Stimulated activated CD8-positive, alpha-beta memory T cell treated with anti-CD3 and anti-CD28 coated beads, Interleukin-4, amount 100 ng/mL, for 4 hours (primary cell): ENCODE data around the gene SNX3.
"Not testable (repeated sequence)": the region's sequence is repeated elsewhere in the genome, so short reads cannot be mapped to it uniquely, and the experiment has no call there.

ENCODE experiments used
- DNase-seq, 2 donors: peaks; one replicate each; pipeline ENCODE4 v3.0.0-alpha.2; 2020; ENCODE audit warnings: low read depth in 2 of 2, low spot score in 1 of 2

The SNX3 gene

DNA sequence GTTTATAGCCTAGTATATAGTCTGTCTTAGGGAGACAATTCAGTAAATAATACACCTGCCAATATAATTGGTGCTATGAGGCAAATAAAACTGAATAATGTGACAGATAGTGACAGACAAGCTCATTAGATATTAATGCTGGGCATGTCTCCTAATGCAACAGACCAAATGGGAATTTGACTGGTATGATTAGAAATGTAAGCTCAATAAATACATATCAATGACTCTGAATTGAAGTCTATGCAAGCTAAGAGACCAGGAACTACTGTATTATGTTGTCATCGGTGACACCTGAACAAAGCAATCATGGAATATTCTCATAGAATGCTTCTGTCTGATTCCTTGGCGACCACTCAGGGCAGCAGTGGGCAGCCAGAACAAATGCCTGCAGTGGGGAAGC is 2.5 kb upstream of the SNX3 start:
- no peak for DNase-seq

- DNase-seq: no peak
Measured at GRCh38 chr6:108260126-108260808, 573 bp downstream of the SNX3 start.

DNA sequence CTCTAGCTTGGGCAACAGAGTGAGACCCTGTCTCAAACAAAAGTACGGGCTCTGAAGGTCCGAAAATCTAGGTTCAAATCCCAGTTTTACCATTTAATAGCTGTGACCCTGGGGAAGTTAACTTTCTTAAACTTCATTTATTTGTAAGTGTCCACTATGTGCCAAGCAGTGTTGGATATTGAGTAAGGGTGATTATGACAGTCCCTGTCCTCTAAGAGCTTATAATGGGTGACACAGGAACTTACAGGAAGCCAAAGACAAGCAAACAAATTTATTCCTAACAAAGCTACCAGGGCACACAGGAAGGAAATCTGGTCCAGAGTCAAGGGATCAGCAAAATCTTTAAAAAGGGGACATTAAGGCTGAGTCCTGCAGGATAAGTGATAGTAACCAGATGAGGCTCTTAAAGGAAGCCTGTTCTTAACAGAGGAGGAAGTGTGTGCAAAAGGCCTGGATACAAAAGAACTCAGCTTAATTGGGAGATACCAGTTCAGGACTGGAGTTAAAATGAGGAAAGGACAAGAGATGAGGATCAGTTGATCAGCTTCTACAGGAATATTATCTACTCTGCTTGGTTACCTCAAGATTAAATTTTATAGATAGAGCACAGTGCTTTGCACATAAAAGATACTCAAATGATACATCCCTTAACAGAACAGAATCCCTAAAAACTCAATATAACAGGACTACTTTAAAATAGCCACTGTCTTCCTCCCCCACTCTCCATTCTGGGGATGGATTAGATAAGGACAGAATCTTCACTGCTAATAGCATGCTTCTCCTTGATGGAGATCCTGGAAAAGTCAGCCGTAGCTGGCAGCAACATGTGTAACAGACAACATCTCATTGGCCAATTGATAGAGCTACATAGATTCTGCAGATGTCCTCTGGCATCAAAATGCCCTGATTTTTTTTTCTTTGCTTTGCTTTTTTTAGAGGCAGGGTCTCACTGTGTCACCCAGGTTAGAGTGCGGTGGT is 6.1 kb downstream of the SNX3 start:
- DNase-seq: no peak

GRCh38 chr6:108253241-108253640 is 7.6 kb downstream of the SNX3 start:
- no peak for DNase-seq

- DNase-seq: no peak
Measured at GRCh38 chr6:108252055-108252454, 8.8 kb downstream of the SNX3 start.

- no peak for DNase-seq
Measured at GRCh38 chr6:108251252-108251651, 9.6 kb downstream of the SNX3 start.

GRCh38 chr6:108250240-108250866 is 10.5 kb downstream of the SNX3 start:
- no peak for DNase-seq

GRCh38 chr6:108247965-108248536 is 12.8 kb downstream of the SNX3 start:
- DNase-seq: no peak

DNA sequence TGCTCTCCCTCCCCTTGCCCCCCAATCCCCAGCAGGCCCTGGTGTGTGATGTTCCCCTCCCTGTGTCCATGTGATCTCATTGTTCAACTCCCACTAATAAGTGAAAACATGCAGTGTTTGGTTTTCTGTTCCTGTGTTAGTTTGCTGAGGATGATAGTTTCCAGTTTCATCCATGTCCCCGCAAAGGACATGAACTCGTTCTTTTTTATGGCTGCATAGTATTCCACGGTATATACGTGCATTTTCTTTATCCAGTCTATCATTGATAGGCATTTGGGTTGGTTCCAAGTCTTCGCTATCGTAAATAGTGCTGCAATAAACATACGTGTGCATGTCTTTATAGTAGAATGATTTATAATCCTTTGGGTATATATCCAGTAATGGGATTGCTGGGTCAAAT is 15.7 kb downstream of the SNX3 start:
- not testable (repeated sequence) for DNase-seq

- no peak for DNase-seq
Measured at GRCh38 chr6:108243836-108244235, 17.0 kb downstream of the SNX3 start.

DNA sequence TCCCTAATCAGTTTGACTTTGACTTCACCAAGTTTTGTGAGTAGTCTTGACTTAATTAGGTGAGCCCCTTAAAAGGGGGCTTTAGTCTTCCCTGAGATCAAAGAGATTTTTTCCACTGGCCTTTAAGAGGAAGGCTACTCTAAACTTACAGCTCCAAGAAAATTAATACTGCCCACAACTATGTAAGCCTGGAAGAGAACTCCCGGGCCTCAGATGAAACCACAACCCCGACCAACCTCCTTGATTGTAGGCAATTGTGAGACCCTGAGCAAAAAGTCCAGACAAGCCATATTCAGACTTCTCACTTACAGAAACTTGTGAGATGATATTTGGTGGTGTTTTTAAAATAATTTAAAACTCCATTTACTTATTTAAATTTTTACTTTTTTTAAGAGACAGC is 18.1 kb downstream of the SNX3 start:
- DNase-seq: no peak

DNA sequence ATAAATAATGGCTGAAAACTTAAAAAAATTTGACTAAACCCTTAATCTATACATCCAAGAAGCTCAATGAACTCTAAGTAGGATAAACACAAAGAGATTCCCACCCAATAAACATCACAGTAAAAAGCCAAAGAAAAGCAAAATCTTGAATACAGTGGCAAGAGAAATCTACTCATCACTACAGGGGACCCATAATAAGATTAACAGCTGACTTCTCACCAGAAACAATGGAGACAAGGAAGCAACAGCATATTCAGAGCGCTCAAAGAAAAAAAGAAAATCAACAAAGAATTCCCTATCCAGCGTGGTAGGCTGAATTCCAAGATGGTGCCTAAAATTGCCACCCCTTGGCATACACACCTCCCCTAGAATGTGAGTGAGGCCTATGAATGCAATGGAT is 18.6 kb downstream of the SNX3 start:
- no peak for DNase-seq

- DNase-seq: no peak
Measured at GRCh38 chr6:108238322-108238721, 22.5 kb downstream of the SNX3 start.

DNA sequence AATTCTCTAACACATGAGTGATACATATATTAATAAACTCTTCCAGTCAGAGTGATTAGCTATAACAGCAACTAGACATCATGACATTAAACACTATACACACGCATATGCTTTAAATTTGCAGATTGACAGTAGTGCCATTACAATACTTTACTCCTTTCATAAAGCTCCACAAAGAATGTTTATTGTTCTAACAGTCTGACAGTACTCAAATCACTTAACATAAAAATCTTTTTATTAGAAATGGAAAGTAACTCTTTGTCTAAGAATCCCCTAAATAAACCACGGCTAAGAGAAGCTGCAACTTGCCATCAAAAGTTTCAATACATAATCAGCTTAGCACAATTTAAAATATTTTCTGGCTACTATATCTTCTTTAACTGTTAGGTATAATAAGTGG is 24.0 kb downstream of the SNX3 start:
- no peak for DNase-seq

DNA sequence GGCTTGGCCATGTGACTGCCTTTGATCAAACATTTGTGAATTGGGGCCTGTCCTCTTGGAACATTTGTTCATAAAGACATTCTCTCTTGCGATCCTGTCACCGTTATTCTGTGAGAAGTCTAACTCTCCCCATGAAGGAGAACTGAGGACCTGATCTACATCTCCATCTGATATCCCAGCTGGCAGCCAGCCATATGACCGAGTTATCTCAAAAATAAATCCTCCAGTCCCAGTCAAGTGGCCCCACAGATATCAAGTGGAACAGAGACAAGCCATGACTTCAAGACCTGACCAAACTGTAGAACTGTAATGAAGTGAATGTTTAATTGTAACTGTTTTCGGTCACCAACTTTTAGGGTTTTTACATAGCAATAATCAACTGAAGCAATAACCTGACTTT is 25.7 kb downstream of the SNX3 start:
- DNase-seq: no peak

- DNase-seq: no peak
Measured at GRCh38 chr6:108228416-108228815, 32.4 kb downstream of the SNX3 start.

- no peak for DNase-seq
Measured at GRCh38 chr6:108227290-108227689, 33.5 kb downstream of the SNX3 start.

DNA sequence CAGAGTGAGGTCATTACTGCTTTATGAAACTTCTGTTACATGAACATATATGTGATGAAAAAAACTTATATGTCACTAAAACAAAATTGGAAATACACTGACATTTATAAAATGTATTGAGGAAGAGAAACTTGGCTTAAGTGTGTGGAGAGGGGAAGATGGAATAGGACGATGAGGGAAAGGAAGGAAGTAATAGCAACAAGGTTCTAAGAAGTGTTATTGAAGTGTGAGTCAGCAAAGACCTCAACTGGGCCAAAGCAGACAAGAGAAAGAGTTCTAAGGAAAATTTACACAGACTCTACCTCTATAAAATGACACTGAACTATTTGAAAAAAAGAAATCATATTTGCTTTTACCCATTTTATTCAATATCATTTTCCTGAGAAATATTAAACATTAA is 38.3 kb downstream of the SNX3 start:
- DNase-seq: no peak

DNA sequence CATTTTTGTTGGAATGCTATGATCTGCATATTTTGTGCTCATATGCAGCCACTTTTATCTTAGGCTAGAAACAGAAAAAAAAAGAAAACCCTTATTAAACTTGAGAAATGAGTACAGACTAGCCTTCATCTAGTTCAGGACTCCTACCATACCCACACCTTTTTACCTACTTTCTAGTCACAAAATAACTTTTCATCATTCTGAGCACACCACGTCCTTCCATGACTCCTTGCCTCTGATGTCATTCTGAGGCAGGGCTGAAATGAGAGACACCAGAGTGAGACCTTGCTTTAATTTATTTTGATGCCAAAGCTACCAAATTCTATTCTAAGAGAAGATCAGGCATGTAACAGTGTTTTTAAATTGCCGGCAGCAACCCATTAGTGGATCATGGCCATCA is 38.8 kb downstream of the SNX3 start:
- DNase-seq: no peak

GRCh38 chr6:108211671-108212070 is 49.2 kb downstream of the SNX3 start:
- no peak for DNase-seq

DNA sequence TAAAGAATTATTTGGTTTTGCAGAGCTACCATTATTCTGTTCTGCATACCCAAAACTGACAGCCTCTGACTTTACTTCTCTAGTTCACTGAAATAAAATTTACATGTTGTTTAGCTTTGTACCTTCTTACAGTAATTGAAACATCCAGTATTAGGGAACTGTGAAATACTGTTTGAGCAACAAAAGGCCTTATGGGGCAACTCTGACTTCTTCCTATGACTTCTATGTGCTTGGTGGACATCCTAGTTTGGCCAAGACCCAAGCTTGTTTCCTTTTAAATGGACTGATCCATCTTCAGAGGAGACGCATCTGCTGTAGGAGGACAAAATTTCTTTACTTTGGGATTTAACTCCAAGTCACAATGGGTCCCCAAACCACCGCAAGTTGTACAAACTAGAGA is 50.3 kb downstream of the SNX3 start:
- DNase-seq: no peak

DNA sequence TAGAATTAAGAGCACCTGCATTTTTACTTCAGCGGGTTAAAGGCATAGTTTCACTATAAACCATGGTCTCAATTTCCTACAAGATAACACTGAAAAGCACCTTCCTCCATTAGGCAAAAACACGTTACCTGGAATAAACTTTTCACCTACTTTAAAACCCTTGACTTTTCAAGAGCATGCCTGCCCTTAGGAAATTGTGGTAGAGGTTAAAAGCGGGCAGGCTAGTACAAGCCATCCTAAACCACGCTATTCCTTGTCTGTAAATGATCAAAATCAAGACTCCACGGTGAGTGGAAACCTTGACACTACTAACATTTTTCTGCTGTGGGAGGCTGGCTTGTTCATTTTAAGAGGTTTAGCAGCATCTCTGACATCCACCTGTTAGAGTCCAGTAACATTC is 51.1 kb downstream of the SNX3 start:
- no peak for DNase-seq
